Measurements from ENCODE around the gene DCDC2C.

DNA sequence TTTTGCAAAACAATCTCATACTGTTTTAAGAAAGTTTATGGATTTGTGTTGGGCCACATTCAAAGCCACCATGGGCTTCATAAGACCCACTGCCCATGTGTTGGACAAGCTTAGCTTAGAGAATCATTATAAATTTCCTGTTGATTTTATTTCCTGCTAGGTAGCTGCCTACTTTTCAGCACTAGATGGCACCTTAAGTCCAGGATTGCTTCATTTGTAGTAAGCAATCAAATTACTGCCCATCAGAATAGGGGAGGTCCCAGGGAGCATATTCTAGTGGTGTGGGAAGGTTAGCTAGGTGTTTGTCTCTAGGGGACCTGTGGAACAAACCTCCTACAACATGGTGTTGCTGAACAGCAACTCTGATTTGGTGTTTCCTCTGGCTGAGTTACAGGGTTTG lies 11.0 kb upstream of the DCDC2C start:
- TF ChIP-seq, protein P1, sequence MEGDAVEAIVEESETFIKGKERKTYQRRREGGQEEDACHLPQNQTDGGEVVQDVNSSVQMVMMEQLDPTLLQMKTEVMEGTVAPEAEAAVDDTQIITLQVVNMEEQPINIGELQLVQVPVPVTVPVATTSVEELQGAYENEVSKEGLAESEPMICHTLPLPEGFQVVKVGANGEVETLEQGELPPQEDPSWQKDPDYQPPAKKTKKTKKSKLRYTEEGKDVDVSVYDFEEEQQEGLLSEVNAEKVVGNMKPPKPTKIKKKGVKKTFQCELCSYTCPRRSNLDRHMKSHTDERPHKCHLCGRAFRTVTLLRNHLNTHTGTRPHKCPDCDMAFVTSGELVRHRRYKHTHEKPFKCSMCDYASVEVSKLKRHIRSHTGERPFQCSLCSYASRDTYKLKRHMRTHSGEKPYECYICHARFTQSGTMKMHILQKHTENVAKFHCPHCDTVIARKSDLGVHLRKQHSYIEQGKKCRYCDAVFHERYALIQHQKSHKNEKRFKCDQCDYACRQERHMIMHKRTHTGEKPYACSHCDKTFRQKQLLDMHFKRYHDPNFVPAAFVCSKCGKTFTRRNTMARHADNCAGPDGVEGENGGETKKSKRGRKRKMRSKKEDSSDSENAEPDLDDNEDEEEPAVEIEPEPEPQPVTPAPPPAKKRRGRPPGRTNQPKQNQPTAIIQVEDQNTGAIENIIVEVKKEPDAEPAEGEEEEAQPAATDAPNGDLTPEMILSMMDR (IDR thresholded peaks at IDR 0.05; ENCODE audit: extremely low read depth in 1 of 2, insufficient read depth in 1 of 2, low read depth in 1 of 2, low read length in 2 of 2), result peak in 1 of 2 donors; percentile 9
- TF ChIP-seq POLR2A (IDR thresholded peaks at IDR 0.05; ENCODE audit: low read depth, low read length), result no peak
